ENCODE measurements around the gene SP110. TPM values are rescaled to one million over a fixed set of nuclear protein-coding genes. Genes with fewer than 3 reads are reported as not detected.
"Not testable (repeated sequence)": the region's sequence is repeated elsewhere in the genome, so short reads cannot be mapped to it uniquely, and the experiment has no call there.

The SP110 gene
- total RNA-seq, 1 donor from 2014 or later: 0.82 TPM

DNA sequence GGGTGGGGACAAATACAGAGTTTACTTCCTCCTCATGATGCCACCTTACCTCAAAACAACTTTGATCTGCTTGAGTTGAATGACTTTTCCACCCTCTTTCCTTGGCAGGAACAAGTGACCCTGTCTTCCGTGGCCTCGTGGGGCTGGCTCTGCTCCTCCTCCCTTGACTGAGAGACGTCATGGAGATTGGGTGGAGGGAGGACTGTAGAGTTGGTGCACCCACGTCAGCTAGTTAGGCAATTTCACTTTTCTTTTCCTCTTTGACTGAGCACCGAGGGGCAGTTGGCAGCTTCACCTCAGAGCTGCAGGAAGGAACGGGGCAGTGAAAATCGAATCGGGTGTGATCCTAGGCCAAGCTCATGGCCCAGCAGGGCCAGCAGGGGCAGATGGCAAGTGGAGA lies 5.7 kb upstream of the SP110 start, which contains the start of gene SP140:
SP140 (plus strand) TSS at position 251 of the 400 bp plus-strand sequence; CDS start at position 360, 109 bp downstream.
- no peak for DNase-seq (ENCODE audit: low spot score in 2 of 2)
- no peak for FAIRE-seq

DNA sequence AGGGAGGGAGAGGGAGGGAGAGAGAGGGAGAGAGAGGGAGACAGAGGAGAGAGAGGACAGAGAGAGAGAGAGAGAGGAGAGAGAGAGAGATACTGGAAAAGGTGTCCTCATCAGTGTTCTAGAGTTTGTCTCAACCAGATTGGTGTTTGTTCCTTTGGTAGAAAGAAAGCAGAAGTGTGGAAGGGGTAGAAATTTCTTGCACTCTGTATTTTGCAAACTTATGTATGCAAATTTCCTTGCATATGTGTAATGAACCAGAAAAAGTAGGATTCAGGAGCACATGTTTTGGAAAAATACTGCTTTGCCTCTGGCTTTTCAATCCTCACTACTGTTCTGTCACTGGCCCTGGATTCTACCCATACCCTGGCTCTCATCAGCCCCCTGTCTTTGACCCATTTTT lies 4.7 kb upstream of the SP110 start:
- DNase-seq (ENCODE audit: low spot score in 2 of 2) (no peak), FAIRE-seq (no peak)

DNA sequence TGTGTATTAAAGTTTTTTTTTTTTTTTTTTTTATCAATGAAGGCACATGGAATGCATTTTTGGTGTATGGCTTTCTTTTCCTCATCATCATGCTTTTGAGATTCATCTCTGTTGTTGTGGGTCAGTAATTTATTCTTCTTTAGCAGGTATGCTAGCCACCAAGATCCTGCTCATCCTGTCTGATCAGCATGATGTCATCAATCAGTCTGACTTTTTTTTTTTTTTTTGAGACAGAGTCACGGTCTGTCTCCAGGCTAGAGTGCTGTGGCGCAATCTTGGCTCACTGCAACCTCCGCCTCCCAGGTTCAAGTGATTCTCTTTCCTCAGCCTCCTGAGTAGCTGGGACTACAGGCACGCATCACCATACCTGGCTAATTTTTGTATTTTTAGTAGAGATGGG lies 3.0 kb upstream of the SP110 start:
- FAIRE-seq; DNase-seq (ENCODE audit: low spot score in 2 of 2): not testable (repeated sequence)

DNA sequence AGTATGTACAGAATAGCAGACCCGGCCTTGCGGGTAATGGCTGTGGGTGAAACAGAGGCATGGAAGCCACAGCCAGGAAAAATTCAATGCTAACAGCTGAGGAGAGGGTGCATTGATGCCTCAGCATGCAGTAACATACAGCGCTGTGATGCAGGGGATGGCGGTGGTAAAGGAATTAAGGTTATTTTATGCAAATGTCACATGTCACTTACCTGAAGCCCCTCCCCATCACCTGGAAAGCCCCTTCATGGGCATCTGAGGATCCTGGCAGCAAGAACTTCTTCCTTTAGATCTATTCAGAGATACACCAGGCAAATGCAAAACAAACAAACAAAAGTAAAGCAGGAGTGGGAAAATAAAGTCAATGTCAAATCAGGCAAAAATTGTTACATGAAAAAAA lies 1.7 kb upstream of the SP110 start:
- no peak for FAIRE-seq
- DNase-seq (ENCODE audit: low spot score in 2 of 2): no peak

DNA sequence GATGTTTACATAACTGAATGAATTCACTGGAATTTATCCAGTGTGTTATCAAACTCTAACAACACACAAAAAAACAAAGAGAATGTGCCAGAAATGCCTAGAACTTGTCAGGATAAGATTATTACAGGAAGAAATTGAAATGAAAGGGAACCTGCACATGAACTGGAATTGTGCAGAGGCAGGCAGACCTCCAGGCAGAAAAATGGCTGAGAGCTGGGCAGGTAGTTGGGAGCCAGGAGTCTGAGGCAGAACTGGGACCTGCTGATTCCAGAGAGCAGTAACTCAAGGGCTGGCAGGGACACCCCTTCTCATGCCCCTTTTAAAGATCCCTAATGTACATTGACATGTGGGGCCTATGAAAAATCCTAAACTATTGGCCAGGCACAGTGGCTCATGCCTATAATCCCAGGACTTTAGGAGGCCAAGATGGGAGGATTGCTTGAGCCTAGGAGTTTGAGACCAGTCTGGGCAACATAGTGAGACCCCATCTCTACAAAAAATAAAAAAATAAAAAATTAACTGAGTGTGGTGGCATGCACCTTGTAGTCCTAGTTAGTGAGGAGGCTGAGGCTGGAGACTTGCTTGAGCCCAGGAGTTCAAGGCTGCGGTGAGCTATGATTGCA lies 674 bp upstream of the SP110 start:
- DNase-seq (ENCODE audit: low spot score in 2 of 2) (no peak), FAIRE-seq (no peak)

DNA sequence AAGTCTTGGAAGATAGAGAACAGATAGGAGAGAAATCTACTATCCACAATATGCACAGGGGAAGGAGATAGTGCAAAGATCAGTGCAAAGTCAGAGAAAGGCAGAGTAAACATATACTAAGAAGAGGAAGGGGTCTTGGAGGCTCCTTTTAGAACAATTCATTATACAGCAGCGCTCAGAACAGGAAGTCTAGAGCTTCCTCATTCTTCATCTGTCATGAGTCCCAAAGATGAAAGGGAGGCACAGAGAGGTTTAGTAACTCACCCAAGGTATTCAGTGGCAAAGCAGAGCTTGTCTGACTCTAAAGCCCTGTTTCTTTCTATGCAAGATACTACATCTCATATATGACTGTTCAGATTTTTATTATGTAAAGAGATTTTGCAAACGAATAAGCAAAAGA lies 1.4 kb downstream of the SP110 start:
- FAIRE-seq (no peak), DNase-seq (ENCODE audit: low spot score in 2 of 2) (peak in 1 of 2 donors; percentile 9)

DNA sequence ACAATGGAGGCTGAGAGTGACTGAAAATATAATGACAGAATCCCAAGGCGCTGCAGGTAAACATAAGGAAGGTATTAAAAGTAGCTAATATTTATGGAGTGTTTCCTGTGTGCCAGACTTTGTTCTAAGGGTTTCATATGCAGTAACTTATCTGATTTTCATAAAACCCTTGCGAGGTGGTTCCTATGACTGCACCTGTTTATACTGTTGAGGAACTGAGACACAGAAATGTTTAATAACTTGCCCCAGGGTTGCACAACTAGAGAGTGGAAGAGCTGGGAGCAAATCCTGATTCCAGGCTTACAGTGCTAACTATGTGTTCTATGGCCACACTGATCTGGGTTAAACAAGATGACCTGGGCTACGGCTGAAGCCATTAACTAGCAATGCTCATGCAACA lies 2.4 kb downstream of the SP110 start:
- no peak for FAIRE-seq
- no peak for DNase-seq (ENCODE audit: low spot score in 2 of 2)

DNA sequence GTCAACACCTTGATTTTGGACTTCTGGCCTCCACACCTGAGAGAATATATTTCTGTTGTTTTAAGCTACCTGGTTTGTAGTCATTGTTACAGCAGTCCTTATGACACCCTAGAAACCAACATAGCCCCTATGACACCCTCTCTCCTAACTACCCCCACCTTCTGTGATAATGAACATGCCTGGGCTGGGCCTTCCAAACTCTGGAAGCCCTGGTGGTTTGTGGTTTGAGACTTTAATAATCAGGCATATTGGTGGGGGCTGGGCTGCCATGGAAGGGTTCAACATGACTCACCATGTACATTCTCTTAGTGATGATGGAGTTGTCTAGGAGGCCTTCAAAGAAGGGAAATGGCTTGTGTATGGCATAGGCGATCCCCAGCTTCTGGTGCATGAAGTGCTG lies 3.3 kb downstream of the SP110 start:
- FAIRE-seq (no peak), DNase-seq (ENCODE audit: low spot score in 2 of 2) (no peak)

DNA sequence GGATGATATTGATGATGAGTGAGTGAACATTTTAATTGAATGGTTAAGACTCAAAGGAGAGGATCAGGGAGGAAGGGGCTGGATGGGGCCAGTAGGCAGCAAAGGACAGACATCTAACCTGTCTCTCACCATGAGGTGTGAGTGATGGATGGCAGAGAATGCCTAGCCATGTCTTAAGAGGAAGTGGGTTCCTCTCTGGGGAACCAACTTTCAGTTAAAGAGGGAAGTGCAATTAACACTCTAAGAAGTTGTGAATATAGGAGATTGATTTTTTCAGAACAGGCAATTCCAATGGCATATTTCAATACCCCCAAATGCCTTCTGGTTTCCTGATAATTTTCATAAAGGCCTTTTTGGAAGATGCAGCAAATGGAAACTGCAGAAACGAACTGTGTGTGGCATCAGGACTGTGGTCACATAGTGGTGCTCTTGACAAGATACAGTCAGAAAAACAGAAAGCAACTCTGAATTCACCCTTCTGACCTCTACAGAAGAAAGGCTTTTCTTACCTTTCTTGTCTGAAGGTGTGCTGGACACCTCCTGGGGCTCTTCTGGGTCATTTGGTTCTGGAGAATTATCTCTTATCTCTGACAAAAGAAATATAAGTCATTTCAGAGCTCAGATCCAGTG lies 10.2 kb downstream of the SP110 start:
- DNase-seq (ENCODE audit: low spot score in 2 of 2) (no peak), FAIRE-seq (no peak)

DNA sequence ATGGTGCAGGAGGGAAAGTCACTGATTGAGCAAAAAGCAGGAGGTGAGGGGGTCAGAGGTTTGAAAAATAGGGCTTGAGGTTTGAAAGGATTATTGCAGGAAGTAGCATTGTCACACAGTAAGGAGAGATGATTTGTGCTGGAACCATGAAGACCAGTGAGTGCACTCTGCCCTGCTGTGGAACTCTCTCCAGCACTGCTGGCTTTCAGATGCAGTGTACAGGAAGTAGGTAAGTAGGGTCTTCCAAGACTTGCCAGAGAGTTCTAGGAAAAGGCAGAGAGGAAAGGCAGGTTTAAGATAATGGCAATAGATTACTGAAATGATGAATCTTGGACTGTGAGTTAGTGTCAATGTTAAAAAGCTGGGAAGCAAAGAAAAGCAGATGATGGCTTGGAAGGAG lies 11.2 kb downstream of the SP110 start:
- FAIRE-seq (no peak), DNase-seq (ENCODE audit: low spot score in 2 of 2) (no peak)

DNA sequence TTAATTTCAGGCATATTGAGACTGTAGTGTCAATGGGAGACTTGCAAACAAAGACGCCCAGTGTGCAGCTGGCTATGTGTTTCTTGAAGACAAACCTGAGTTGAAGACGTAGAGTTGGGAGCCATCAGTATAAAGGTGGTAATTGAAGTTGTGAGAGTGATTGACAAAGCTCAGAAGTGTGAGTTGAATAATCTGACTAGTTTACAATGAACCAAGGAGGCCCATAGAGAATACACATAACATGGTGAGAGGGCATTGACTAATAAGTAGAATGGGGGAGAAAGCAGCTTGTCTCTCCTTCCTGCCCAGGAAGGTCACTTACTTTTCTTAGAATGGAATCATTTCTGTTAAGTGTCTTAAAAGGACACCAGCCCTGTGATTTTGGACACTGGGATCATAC lies 14.1 kb downstream of the SP110 start:
- FAIRE-seq (no peak), DNase-seq (ENCODE audit: low spot score in 2 of 2) (no peak)

DNA sequence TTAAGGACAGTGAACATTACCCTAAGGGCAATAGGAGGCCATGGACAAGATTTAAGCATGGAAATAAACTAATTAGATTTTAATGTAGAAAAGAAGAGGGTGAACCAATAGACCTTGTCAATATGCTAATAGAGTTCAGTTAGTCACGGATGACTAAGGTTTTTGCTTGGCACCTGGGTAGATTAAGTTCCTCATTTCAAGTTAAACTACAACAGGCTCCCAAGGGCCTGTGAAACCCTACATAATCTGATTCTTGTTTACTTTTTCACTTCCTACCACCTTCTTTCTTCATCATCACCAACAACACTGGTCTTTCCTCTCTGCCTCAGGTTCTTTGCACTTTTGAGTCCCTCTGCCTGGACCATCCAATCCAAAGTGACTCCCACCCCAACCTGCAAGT lies 14.8 kb downstream of the SP110 start:
- FAIRE-seq (no peak), DNase-seq (ENCODE audit: low spot score in 2 of 2) (no peak)

DNA sequence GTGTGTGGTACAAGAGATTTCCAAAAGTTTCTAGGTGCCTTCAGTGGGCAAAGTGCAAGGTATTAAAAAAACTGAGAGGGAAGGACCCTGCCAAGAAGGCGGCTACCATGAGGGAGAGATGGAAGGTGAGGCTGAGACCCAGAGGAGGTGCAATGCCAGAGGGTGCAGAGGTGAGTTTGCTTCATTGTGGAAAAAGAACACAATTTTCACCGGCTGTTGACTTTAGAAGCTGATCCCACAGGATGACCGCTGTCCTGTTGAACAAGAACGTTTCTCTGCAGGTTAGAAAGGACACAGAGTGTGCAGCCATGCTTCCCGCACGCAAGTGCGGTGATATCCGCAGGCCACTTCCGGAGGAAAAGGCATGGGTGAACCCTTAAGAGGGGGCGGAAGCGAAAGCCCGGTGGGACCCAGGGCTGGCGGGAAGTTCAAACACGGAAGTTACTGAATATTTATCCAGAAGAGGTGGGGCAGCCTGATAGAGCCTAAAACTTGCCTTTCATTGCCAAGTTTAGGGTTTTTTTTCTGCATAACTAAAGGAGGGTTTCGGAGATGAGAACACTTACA lies 16.6 kb downstream of the SP110 start:
- DNase-seq (ENCODE audit: low spot score in 2 of 2) (no peak), FAIRE-seq (no peak)

DNA sequence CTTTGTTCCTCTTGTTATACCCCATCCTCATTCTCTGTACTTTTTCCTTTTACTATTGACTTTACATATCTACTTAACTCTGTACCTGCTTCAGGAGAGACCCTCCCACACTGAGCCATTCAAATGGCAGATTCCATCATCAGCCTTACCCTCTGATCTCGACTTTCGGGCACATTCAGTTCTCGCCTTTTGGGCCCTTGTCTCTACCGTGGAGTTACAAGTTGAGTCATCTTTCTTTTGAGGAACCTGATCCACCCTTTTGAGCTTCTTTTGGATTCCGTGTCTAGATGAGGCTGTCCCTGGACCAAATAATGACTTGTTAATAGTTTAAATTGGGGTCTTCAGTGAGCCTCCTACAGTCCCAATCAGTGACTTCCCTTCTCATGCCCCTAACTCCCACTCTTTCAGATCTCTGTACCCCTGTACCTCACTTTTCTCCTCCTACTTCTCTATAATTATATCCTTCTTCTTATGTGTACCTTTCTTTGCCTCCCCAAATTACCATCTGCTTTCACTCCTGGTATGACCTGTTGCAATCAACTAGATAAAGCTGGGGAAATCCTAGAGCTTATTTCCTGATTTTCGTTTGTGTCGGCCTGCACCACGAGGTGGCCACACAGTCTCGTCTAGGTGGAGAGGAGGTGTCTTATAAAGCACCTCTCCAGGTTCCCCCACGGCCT lies 17.2 kb downstream of the SP110 start:
- DNase-seq (ENCODE audit: low spot score in 2 of 2): no peak
- no peak for FAIRE-seq

DNA sequence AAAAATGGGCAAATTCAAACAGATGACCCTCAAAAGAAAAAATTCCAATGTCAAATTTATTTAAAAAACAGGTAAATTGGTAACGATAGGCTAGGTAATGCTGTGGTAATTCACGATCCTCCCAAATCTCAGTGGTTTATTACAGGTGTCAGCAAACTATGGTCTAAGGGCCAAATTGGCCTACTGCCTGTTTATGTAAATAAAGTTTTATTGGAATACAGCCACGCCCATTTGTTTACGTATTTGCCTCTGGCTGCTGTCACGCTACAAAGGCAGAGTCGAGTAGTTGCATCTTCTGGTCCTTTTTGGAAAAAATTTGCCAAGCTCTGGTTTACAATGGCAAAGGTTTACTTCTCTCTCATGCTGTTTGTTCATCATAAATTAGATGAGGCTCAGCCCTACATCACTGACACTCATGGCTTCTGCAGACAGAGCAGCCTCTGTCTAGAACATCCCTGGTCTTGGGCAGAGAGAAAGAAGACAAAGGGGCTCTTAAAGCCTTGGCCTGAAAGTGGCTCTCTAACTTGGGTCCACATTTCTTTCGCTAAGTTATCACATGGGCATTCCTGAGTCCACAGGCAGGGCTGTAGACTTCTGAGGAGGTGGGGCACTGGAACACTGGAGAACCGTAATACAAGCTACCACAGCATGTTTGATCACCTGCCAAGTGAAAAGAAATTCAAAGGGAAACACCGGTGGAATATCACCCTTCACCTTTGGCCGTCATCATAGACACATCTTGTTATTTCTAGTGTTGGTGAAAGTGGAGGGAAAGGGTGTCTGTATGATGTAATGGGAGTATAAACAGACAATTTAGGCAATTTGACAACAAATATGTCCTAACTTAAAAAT lies 34.8 kb downstream of the SP110 start:
- FAIRE-seq: no peak
- no peak for DNase-seq (ENCODE audit: low spot score in 2 of 2)

DNA sequence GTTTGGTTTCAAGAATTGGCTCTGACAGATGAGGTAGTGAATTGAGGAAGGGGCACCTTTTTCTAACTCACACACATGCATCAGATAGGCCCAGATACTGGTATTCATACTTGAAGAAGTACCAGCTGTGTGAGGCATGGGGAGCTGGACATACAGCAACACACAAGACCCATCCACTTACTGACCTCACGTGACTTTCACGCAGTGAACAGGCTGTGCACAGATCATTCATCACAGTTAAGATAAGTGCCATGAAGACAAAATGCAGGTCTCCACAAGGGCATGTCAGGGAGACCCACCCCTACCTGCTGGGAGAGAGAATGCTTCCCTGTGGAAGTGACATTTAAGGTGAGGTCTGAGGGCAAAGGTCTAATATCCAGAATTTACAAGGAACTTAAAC lies 38.6 kb downstream of the SP110 start:
- FAIRE-seq (no peak), DNase-seq (ENCODE audit: low spot score in 2 of 2) (no peak)

DNA sequence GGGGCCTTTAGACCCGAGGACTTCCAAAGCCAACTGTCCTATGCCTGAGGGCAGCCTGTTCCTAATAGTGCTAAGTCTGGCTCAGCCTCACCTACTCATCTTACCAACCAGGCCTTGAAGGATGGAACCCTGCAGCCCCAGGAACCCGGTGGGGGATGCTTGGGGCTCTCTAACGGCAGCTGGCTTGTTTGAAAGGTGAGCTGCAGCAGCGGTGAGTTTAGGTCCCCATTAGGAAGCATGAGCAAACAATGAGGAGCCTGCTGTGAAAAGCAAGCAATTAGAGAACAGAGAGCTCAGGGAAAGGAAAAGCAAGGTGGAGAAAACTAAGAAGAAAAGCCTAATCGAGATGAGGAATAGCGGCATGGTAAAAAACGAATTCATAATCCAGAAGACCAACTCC lies 39.9 kb downstream of the SP110 start:
- FAIRE-seq (no peak), DNase-seq (ENCODE audit: low spot score in 2 of 2) (no peak)

DNA sequence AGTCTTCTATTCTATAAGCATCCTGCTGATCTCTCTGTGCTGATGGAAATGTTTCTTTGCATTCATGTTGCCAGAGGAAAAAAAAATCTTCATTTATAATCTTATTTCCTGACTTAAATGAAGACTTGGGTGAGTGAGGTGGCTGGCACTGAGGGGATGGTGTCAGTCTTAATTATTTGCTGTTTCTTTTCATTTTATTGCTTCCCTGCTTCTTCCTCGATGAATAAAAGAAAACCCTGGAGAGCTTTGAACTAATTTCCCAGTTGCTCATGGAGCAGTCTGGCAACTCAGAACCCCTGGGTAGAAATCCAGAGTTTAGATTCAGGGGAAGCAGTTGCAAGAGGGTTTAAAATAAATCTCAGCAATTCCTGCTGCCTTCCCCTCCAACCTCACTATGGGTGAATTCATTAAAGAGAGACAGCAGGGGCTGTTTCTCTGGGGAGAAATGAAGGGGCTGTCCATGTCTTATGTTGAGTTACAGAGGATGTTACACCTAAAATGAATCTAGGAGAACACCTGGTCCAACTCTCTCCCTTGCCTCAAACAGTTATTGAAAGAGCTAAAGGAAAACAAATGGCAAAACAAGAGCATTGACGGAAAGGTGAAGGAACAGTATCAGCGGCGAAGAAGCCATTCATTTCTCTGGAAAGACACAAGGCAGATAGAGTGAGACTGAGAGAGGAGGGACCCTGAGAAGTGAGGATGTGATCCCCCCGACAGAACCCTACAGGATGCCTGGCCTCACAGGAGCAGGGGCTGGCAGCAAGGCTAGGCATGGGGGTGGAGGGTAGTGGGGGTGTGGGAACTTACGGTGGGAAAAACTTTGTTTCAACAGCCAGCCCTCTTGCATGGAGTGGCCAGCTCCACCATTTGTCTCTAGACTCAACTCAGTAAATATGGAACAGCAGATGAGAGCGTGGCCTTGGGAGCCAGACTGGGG lies 41.0 kb downstream of the SP110 start:
- no peak for FAIRE-seq
- no peak for DNase-seq (ENCODE audit: low spot score in 2 of 2)

DNA sequence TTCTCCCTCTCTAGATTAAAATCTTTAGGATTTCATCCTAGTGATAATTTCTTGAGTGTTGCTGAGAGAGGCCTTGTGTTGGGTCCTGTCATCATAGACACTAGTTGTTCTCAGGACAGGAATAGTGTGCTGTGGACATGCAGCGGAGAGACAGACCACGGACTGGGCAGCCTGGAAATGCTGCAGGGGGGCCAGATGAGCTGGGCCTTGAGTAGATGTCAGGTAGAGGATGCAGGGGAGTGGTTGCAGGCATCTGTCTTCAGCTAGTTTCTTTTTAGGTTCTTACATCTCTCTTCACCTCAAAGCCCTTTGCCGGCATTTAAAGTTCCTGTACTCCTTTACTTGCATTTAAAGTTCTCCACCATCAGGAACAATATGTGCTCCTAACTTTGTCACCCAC lies 42.8 kb downstream of the SP110 start:
- FAIRE-seq (no peak), DNase-seq (ENCODE audit: low spot score in 2 of 2) (no peak)

DNA sequence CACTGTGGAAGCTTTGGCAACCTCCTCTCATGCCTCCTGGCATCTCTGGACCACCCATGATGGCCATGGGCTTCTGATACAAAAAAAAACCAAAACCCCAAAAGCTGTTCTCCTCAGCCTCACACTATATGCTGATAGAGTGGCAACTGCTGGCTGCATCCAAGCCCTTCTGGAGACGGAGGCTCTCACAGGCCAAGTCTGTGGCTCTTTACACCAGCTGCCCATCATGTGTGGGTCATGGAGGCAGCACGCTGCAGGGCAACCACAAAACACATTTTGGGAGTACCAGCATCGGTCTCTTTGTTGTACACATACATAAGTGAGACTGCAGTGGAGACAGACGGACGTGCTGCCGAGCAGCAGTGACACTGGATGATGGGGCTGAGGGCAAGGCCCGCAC lies 45.3 kb downstream of the SP110 start:
- DNase-seq (ENCODE audit: low spot score in 2 of 2) (no peak), FAIRE-seq (no peak)
